ENCODE measurements around the gene POLA1. TPM values are rescaled to one million over a fixed set of nuclear protein-coding genes. Genes with fewer than 3 reads are reported as not detected.

The POLA1 gene
- polyA plus RNA-seq, 1 donor from 2014 or later: 5.8 TPM

DNA sequence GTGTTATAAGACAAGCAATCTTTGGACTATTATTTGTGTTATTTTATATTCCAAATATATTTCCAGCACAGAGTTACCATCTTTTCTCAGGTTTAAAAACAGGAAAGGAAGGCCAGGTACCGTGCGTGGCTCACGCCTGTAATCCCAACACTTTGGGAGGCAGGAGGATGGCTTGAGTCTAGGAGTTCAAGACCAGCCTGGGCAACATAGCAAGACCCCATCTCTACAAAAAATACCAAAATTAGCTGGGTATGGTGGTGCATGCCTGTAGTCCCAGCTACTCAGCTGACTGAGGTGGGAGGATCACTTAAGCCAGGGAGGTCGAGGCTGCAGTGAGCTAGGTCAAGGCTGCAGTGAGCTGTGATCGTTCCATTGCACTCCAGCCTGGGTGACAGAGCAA is 140.0 kb downstream of the POLA1 start:
- H3K27me3 ChIP-seq (ENCODE audit: insufficient read depth, low read depth, low read length): no peaks in the 10 kb centered on the region
- no peak overlapping the region for H3K4me3 ChIP-seq (ENCODE audit: low read length)
- no peak overlapping the region for H3K9ac ChIP-seq (ENCODE audit: low read length)

DNA sequence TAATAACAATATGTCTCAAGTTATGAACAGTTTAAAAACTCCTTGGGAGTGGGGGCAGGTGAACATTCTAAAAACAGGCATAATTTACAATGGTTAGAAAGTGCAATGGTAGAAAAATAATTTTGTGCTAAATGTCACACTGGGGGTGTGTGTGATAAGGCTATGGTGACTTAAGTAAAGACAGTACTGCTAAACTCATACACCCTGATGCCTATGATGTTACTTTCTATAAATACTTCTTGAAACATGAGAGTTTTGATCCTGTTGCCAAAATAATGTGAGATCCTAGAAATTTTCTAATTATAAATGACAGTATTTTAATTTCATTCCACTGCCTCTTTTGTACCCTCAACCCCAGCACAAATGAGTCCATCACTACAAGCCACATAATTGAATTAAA is 144.2 kb downstream of the POLA1 start:
- TF ChIP-seq RAD21 (conservative IDR thresholded peaks at IDR 0.05): no peak
- TF ChIP-seq, protein P1, sequence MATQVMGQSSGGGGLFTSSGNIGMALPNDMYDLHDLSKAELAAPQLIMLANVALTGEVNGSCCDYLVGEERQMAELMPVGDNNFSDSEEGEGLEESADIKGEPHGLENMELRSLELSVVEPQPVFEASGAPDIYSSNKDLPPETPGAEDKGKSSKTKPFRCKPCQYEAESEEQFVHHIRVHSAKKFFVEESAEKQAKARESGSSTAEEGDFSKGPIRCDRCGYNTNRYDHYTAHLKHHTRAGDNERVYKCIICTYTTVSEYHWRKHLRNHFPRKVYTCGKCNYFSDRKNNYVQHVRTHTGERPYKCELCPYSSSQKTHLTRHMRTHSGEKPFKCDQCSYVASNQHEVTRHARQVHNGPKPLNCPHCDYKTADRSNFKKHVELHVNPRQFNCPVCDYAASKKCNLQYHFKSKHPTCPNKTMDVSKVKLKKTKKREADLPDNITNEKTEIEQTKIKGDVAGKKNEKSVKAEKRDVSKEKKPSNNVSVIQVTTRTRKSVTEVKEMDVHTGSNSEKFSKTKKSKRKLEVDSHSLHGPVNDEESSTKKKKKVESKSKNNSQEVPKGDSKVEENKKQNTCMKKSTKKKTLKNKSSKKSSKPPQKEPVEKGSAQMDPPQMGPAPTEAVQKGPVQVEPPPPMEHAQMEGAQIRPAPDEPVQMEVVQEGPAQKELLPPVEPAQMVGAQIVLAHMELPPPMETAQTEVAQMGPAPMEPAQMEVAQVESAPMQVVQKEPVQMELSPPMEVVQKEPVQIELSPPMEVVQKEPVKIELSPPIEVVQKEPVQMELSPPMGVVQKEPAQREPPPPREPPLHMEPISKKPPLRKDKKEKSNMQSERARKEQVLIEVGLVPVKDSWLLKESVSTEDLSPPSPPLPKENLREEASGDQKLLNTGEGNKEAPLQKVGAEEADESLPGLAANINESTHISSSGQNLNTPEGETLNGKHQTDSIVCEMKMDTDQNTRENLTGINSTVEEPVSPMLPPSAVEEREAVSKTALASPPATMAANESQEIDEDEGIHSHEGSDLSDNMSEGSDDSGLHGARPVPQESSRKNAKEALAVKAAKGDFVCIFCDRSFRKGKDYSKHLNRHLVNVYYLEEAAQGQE (IDR thresholded peaks at IDR 0.05; ENCODE audit: borderline replicate concordance): no peak
- no peak for TF ChIP-seq POLR2AphosphoS5 (IDR thresholded peaks at IDR 0.05)
- no peak for TF ChIP-seq MXI1 (conservative IDR thresholded peaks at IDR 0.05; ENCODE audit: poor library complexity, severe bottlenecking)
- TF ChIP-seq SMC3 (conservative IDR thresholded peaks at IDR 0.05; ENCODE audit: poor library complexity): no peak
- TF ChIP-seq, protein P2, sequence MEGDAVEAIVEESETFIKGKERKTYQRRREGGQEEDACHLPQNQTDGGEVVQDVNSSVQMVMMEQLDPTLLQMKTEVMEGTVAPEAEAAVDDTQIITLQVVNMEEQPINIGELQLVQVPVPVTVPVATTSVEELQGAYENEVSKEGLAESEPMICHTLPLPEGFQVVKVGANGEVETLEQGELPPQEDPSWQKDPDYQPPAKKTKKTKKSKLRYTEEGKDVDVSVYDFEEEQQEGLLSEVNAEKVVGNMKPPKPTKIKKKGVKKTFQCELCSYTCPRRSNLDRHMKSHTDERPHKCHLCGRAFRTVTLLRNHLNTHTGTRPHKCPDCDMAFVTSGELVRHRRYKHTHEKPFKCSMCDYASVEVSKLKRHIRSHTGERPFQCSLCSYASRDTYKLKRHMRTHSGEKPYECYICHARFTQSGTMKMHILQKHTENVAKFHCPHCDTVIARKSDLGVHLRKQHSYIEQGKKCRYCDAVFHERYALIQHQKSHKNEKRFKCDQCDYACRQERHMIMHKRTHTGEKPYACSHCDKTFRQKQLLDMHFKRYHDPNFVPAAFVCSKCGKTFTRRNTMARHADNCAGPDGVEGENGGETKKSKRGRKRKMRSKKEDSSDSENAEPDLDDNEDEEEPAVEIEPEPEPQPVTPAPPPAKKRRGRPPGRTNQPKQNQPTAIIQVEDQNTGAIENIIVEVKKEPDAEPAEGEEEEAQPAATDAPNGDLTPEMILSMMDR (IDR thresholded peaks at IDR 0.05; ENCODE audit: poor library complexity, severe bottlenecking): no peak
- TF ChIP-seq TAF1 (IDR thresholded peaks at IDR 0.05; ENCODE audit: low read depth): no peak
- Histone ChIP-seq H3K4me2 (ENCODE audit: low read length) (no peak overlapping the region), H3F3A (ENCODE audit: insufficient read depth, low read length, poor library complexity, severe bottlenecking) (no peaks in the 10 kb centered on the region), H4K20me1 (ENCODE audit: insufficient read depth) (no peaks in the 10 kb centered on the region), H3K79me2 (replicated peaks; ENCODE audit: insufficient read depth, low read length) (no peaks in the 10 kb centered on the region), H3K27me3 (ENCODE audit: insufficient read depth, low read depth, low read length) (no peaks in the 10 kb centered on the region), H3K27ac (ENCODE audit: low read length) (no peak overlapping the region), H2AFZ (ENCODE audit: low read depth, low read length) (no peak overlapping the region), H3K36me3 (ENCODE audit: insufficient read depth, low read length) (no peaks in the 10 kb centered on the region), H3K9me2 (ENCODE audit: insufficient read depth, low read length) (no peaks in the 10 kb centered on the region), H3K9me3 (ENCODE audit: low read length) (no peaks in the 10 kb centered on the region), H3K4me3 (ENCODE audit: low read length) (no peak overlapping the region), H3K9ac (ENCODE audit: low read length) (no peak overlapping the region)

More for the DNA sequence above, 140.0 kb downstream of the POLA1 start:
- Histone ChIP-seq H3K9me2 (ENCODE audit: insufficient read depth, low read length) (no peaks in the 10 kb centered on the region), H3F3A (ENCODE audit: insufficient read depth, low read length, poor library complexity, severe bottlenecking) (no peaks in the 10 kb centered on the region), H2AFZ (ENCODE audit: low read depth, low read length) (no peak overlapping the region), H3K36me3 (ENCODE audit: insufficient read depth, low read length) (no peaks in the 10 kb centered on the region), H3K9me3 (ENCODE audit: low read length) (no peaks in the 10 kb centered on the region), H3K4me2 (ENCODE audit: low read length) (no peak overlapping the region), H3K79me2 (replicated peaks; ENCODE audit: insufficient read depth, low read length) (no peaks in the 10 kb centered on the region), H3K27ac (ENCODE audit: low read length) (no peak overlapping the region), H4K20me1 (ENCODE audit: insufficient read depth) (no peaks in the 10 kb centered on the region)
- TF ChIP-seq, protein P2 (IDR thresholded peaks at IDR 0.05; ENCODE audit: poor library complexity, severe bottlenecking): no peak
- no peak for TF ChIP-seq TAF1 (IDR thresholded peaks at IDR 0.05; ENCODE audit: low read depth)
- TF ChIP-seq POLR2AphosphoS5 (IDR thresholded peaks at IDR 0.05): no peak
- TF ChIP-seq EZH2 (IDR thresholded peaks at IDR 0.05; ENCODE audit: borderline replicate concordance, insufficient read depth, low read length, poor library complexity, severe bottlenecking): no peak
- TF ChIP-seq, protein P1 (IDR thresholded peaks at IDR 0.05; ENCODE audit: borderline replicate concordance): no peak
